ENCODE measurements around the gene DNAH12. TPM values are rescaled to one million over a fixed set of nuclear protein-coding genes. Genes with fewer than 3 reads are reported as not detected.
"Not testable (repeated sequence)": the region's sequence is repeated elsewhere in the genome, so short reads cannot be mapped to it uniquely, and the experiment has no call there.

The DNAH12 gene
- total RNA-seq, 1 experiment from 2014 or later, result not detected

DNA sequence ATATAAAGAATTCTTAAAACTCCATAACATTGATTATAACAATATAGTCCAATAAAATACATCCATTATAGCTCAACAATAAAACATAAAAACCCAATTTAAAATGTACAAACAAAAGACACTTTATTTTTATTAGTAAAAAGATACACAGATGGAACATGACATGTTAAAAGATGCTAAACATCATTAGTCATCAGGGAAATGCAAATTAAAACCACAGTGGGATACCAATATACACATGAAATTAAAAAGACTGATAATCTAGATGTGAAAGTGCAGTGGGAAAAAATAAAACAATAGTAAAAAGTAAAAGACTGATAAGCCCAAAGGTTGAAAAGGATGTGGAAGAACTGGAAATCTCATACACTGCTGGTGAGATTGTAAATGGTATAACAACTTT lies 46.2 kb downstream of the DNAH12 start:
- Histone ChIP-seq H3K27me3 (ENCODE audit: insufficient read depth, low read length) (no peaks in the 10 kb centered on the region), H3K4me3 (replicated peaks in 1 of 2; ENCODE audit: low read depth in 1 of 2, low read length in 2 of 2) (no peak overlapping the region), H3K36me3 (ENCODE audit: control insufficient read depth in 1 of 2, insufficient read depth in 2 of 2, low read length in 2 of 2) (no peaks in the 10 kb centered on the region), H3K4me2 (ENCODE audit: low read length) (no peak overlapping the region), H3K79me2 (ENCODE audit: insufficient read depth, low read length) (no peaks in the 10 kb centered on the region), H3K9me2 (ENCODE audit: insufficient read depth) (no peaks in the 10 kb centered on the region), H3K4me1 (ENCODE audit: control insufficient read depth in 1 of 2, insufficient read depth in 2 of 2, low read length in 2 of 2) (no peaks in the 10 kb centered on the region), H2AFZ (ENCODE audit: low read depth, low read length, poor library complexity, severe bottlenecking) (no peak overlapping the region), H3K9me3 (ENCODE audit: control insufficient read depth in 1 of 2, insufficient read depth in 1 of 2, low read depth in 1 of 2, low read length in 2 of 2) (no peaks in the 10 kb centered on the region), H4K20me1 (ENCODE audit: insufficient read depth) (no peaks in the 10 kb centered on the region), H3K27ac (ENCODE audit: low read depth, low read length) (no peak overlapping the region), H3K9ac (ENCODE audit: low read length) (no peak overlapping the region)
- no peak for DNase-seq (ENCODE audit: low read depth, low spot score)
- no peak for TF ChIP-seq ELF1 (IDR thresholded peaks at IDR 0.05; ENCODE audit: borderline replicate concordance, low read depth)
- no peak for ATAC-seq
- intact Hi-C loops (cut with micrococcal nuclease), result no loop called here
- ChIA-PET CTCF (no interaction called here), POLR2A (no interaction called here), RAD21 (ENCODE audit: low non-redundant PET in 1 of 2, low total read pairs in 2 of 2, uncharacterized antibody in 2 of 2, unreplicated experiment in 2 of 2) (no interaction called here)
- no TSS peak for BruUV-seq (replicated peaks)

DNA sequence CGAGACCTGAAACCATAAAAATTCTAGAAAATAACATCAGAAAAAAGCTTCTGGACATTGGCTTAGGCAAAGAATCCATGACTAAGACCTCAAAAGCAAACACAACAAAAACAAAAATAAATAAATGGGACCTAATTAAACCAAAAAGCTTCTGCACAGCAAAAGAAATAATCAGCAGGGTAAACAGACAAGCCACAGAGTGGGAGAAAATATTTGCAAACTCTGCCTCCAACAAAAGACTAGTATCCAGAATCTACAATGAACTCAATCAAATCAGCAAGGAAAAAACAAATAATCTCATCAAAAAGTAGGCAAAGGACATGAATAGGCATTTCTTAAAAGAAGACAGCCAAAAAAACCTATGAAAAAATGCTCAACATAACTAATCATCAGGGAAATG lies 59.6 kb downstream of the DNAH12 start:
- no peak for DNase-seq (ENCODE audit: low read depth, low spot score)
- Histone ChIP-seq H3K4me3 (replicated peaks in 1 of 2; ENCODE audit: low read depth in 1 of 2, low read length in 2 of 2) (no peak overlapping the region), H2AFZ (ENCODE audit: low read depth, low read length, poor library complexity, severe bottlenecking) (no peak overlapping the region), H3K9ac (ENCODE audit: low read length) (no peak overlapping the region), H3K27me3 (ENCODE audit: insufficient read depth, low read length) (no peaks in the 10 kb centered on the region), H4K20me1 (ENCODE audit: insufficient read depth) (no peaks in the 10 kb centered on the region), H3K27ac (ENCODE audit: low read depth, low read length) (no peak overlapping the region), H3K79me2 (ENCODE audit: insufficient read depth, low read length) (no peaks in the 10 kb centered on the region), H3K4me2 (ENCODE audit: low read length) (no peak overlapping the region), H3K36me3 (ENCODE audit: control insufficient read depth in 1 of 2, insufficient read depth in 2 of 2, low read length in 2 of 2) (no peaks in the 10 kb centered on the region), H3K9me2 (ENCODE audit: insufficient read depth) (no peaks in the 10 kb centered on the region), H3K9me3 (ENCODE audit: control insufficient read depth in 1 of 2, insufficient read depth in 1 of 2, low read depth in 1 of 2, low read length in 2 of 2) (no peaks in the 10 kb centered on the region), H3K4me1 (ENCODE audit: control insufficient read depth in 1 of 2, insufficient read depth in 2 of 2, low read length in 2 of 2) (no peaks in the 10 kb centered on the region)
- POLR2A ChIA-PET, result no interaction called here
- BruUV-seq (replicated peaks), result no TSS peak
- intact Hi-C loops (cut with micrococcal nuclease), result no loop called here
- RAD21 ChIA-PET (ENCODE audit: low non-redundant PET in 1 of 2, low total read pairs in 2 of 2, uncharacterized antibody in 2 of 2, unreplicated experiment in 2 of 2), result no interaction called here
- TF ChIP-seq JUND (IDR thresholded peaks at IDR 0.05), result no peak
- no peak for TF ChIP-seq YY1 (IDR thresholded peaks at IDR 0.05; ENCODE audit: extremely low read depth, insufficient replicate concordance, low read depth, low read length)
- no peak for TF ChIP-seq SP1 (IDR thresholded peaks at IDR 0.05; ENCODE audit: low read depth)
- TF ChIP-seq EGR1 (IDR thresholded peaks at IDR 0.05; ENCODE audit: low read depth), result no peak
- TF ChIP-seq CEBPB (IDR thresholded peaks at IDR 0.05; ENCODE audit: low read depth), result no peak
- TF ChIP-seq, protein P1, sequence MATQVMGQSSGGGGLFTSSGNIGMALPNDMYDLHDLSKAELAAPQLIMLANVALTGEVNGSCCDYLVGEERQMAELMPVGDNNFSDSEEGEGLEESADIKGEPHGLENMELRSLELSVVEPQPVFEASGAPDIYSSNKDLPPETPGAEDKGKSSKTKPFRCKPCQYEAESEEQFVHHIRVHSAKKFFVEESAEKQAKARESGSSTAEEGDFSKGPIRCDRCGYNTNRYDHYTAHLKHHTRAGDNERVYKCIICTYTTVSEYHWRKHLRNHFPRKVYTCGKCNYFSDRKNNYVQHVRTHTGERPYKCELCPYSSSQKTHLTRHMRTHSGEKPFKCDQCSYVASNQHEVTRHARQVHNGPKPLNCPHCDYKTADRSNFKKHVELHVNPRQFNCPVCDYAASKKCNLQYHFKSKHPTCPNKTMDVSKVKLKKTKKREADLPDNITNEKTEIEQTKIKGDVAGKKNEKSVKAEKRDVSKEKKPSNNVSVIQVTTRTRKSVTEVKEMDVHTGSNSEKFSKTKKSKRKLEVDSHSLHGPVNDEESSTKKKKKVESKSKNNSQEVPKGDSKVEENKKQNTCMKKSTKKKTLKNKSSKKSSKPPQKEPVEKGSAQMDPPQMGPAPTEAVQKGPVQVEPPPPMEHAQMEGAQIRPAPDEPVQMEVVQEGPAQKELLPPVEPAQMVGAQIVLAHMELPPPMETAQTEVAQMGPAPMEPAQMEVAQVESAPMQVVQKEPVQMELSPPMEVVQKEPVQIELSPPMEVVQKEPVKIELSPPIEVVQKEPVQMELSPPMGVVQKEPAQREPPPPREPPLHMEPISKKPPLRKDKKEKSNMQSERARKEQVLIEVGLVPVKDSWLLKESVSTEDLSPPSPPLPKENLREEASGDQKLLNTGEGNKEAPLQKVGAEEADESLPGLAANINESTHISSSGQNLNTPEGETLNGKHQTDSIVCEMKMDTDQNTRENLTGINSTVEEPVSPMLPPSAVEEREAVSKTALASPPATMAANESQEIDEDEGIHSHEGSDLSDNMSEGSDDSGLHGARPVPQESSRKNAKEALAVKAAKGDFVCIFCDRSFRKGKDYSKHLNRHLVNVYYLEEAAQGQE (IDR thresholded peaks at IDR 0.05; ENCODE audit: low read depth), result no peak
- TF ChIP-seq, protein P2, sequence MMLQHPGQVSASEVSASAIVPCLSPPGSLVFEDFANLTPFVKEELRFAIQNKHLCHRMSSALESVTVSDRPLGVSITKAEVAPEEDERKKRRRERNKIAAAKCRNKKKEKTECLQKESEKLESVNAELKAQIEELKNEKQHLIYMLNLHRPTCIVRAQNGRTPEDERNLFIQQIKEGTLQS (IDR thresholded peaks at IDR 0.05), result no peak
- CTCF ChIA-PET, result no interaction called here
- ATAC-seq, result no peak

DNA sequence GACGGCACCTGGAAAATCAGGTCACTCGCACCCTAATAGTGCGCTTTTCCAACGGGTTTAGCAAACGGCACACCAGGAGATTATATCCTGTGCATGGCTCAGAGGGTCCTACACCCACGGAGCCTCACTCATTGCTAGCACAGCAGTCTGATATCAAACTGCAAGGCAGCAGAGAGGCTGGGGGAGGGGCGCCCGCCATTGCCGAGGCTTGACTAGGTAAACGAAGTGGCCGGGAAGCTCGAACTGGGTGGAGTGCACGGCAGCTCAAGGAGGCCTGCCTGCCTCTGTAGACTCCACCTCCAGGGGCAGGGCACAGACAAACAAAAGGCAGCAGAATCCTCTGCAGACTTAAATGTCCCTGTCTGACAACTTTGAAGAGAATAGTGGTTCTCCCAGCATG lies 67.0 kb downstream of the DNAH12 start:
- H2AFZ ChIP-seq (ENCODE audit: low read depth, low read length, poor library complexity, severe bottlenecking); ATAC-seq; BruUV-seq (replicated peaks); H4K20me1 ChIP-seq (ENCODE audit: insufficient read depth); H3K27ac ChIP-seq (ENCODE audit: low read depth, low read length); intact Hi-C loops (cut with micrococcal nuclease); H3K4me3 ChIP-seq (replicated peaks in 1 of 2; ENCODE audit: low read depth in 1 of 2, low read length in 2 of 2); POLR2A ChIA-PET; H3K9ac ChIP-seq (ENCODE audit: low read length); H3K4me2 ChIP-seq (ENCODE audit: low read length); DNase-seq (ENCODE audit: low read depth, low spot score); H3K27me3 ChIP-seq (ENCODE audit: insufficient read depth, low read length); H3K36me3 ChIP-seq (ENCODE audit: control insufficient read depth in 1 of 2, insufficient read depth in 2 of 2, low read length in 2 of 2); RAD21 ChIA-PET (ENCODE audit: low non-redundant PET in 1 of 2, low total read pairs in 2 of 2, uncharacterized antibody in 2 of 2, unreplicated experiment in 2 of 2); H3K79me2 ChIP-seq (ENCODE audit: insufficient read depth, low read length); H3K4me1 ChIP-seq (ENCODE audit: control insufficient read depth in 1 of 2, insufficient read depth in 2 of 2, low read length in 2 of 2); H3K9me3 ChIP-seq (ENCODE audit: control insufficient read depth in 1 of 2, insufficient read depth in 1 of 2, low read depth in 1 of 2, low read length in 2 of 2); CTCF ChIA-PET; H3K9me2 ChIP-seq (ENCODE audit: insufficient read depth): not testable (repeated sequence)

Measured in HCT116 (cell line).